Adrenal gland (tissue), 12 donors: Measurements from ENCODE around the gene IFI27L1. TPM values are rescaled to one million over a fixed set of nuclear protein-coding genes. Genes with fewer than 3 reads are reported as not detected.

Experiments used
- DNase-seq, 7 donors: peaks; one replicate each; pipeline ENCODE4 v3.0.0-alpha.2; 2019 to 2020
- H3K27ac ChIP-seq, 5 donors: fragments of 200-600 bp; sonication (generic) in 4 of 5; 1 replicate in 3 of 5; 2 replicates in 2 of 5; pipeline versions ENCODE4 v1.5.1 to v1.8.0; 2016 to 2020; ENCODE audit warnings: mild to moderate bottlenecking in 1 of 5
- H3K27me3 ChIP-seq: fragments of 200-600 bp; 2 replicates; pipeline ENCODE4 v1.8.0; 2021
- H3K36me3 ChIP-seq, 2 donors: fragments of 200-600 bp; replicated peaks in 1 of 2; 1 replicate in 1 of 2; 2 replicates in 1 of 2; pipeline versions ENCODE4 v1.5.1 to v1.8.0; 2018 to 2022
- H3K4me1 ChIP-seq, 2 donors: fragments of 200-600 bp; replicated peaks in 1 of 2; 1 replicate in 1 of 2; 2 replicates in 1 of 2; pipeline versions ENCODE4 v1.5.1 to v1.8.0; 2018 to 2021
- H3K4me3 ChIP-seq, 4 donors: fragments of 200-600 bp; sonication (generic) in 3 of 4; one replicate each; pipeline ENCODE4 v1.5.1; 2016 to 2018
- H3K9me3 ChIP-seq, 3 donors: fragments of 200-600 bp; sonication (generic) in 1 of 3; replicated peaks in 1 of 3; 1 replicate in 2 of 3; 2 replicates in 1 of 3; pipeline versions ENCODE4 v1.5.1 to v1.8.0; 2016 to 2021
- POLR2A ChIP-seq, 2 donors: fragments of 450-650 bp; IDR thresholded peaks; one replicate each; pipeline ENCODE4 v1.6.1; 2017; ENCODE audit warnings: antibody characterized with exemption in 2 of 2, mild to moderate bottlenecking in 2 of 2, moderate library complexity in 1 of 2
- WGBS, 4 donors: extraction: QIAGEN DNeasy Blood & Tissue Kit in 2 of 4; methylation state at CpG; one replicate each; pipeline versions ENCODE4 v1.1.5 to v1.1.7; 2013 to 2017; 5-methylcytosine and 5-hydroxymethylcytosine counted together
- intact Hi-C, 2 donors: fragments of 100-400 bp; cut with DNase I; formaldehyde crosslinking; loops; one replicate each; pipeline versions ENCODE4 v1.14.1 to v1.15.0; 2022 to 2023
- polyA plus RNA-seq, 3 donors: library from polyadenylated mRNA; stranded (reverse); fragments of 200-250 nt in 2 of 3; fragments of 350-450 nt in 1 of 3; fragmentation: Illumina TruSeq in 1 of 3; extraction: RNeasy Lipid Tissue Mini Kit (QIAGEN cat#74804) in 1 of 3; gene quantifications; one replicate each; pipeline ENCODE4 v1.2.3, GENCODE V29; 2013 to 2014
- total RNA-seq, 9 donors: library from RNA; depleted of rRNA in 4 of 9; stranded (reverse); fragments of >200 nt in 4 of 9; fragments of 120-200 nt in 1 of 9; fragmentation: NEBNext Ultra II Directional in 1 of 9; extraction: Animal tissue kit (Norgen Biotek cat#: 25700) in 1 of 9; gene quantifications; one replicate each; pipeline versions ENCODE4 v1.1.0 to v1.2.4, GENCODE V29; 2013 to 2023
- TF ChIP-seq, protein P1 (sequence below), 6 experiments: fragments of 450-650 bp in 4 of 6; fragments of 200-600 bp in 2 of 6; sonication (generic) in 1 of 6; IDR thresholded peaks; 1 replicate in 5 of 6; 2 replicates in 1 of 6; pipeline versions ENCODE4 v1.5.1 to v1.8.0; 2016 to 2021; ENCODE audit warnings: antibody characterized with exemption in 6 of 6, mild to moderate bottlenecking in 2 of 6, moderate library complexity in 1 of 6
- donor health status: healthy with polysubstance abuse.
- donor health status: Bipolar disorder and iron deficiency.
- donor health status: DM: yes; HTN: yes; CAD: no.
- donor health status: DM: no; HTN: no; CAD: no.
- donor health status: DM: no; HTN: no; CAD: no.
- donor health status: DM: yes; HTN: yes; CAD: no.

The IFI27L1 gene
- total and polyA plus RNA-seq, 12 donors, result 39.7 to 233 (median 68.7) TPM

DNA sequence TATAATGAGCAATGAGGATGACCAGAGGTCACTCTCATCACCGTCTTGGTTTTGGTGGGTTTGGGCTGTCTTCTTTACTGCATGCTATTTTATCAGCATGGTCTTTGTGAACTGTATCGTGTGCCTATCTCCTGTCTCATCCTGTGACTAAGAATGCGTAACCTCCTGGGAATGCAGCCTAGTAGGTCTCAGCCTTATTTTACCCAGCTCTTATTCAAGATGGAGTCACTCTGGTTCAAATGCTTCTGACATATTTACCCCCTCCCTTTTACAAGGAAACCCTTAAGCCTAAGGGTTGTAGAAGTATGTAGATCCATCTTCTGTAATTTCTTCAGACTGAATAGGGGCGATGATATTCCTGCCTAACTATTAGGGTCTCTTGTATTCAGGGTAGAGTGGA, 8.4 kb downstream of the IFI27L1 start:
- H3K36me3 ChIP-seq, result no peaks in the 10 kb centered on the region
- no peaks in the 10 kb centered on the region for H3K27me3 ChIP-seq
- H3K4me3 ChIP-seq, result no peak overlapping the region
- intact Hi-C loops, result no loop called here
- H3K27ac ChIP-seq, result no peak overlapping the region
- DNase-seq, result no peak
- peaks cover 9 to 16% of the 10 kb centered on the region in 2 donors for H3K4me1 ChIP-seq
- no peaks in the 10 kb centered on the region for H3K9me3 ChIP-seq
- TF ChIP-seq, protein P1, sequence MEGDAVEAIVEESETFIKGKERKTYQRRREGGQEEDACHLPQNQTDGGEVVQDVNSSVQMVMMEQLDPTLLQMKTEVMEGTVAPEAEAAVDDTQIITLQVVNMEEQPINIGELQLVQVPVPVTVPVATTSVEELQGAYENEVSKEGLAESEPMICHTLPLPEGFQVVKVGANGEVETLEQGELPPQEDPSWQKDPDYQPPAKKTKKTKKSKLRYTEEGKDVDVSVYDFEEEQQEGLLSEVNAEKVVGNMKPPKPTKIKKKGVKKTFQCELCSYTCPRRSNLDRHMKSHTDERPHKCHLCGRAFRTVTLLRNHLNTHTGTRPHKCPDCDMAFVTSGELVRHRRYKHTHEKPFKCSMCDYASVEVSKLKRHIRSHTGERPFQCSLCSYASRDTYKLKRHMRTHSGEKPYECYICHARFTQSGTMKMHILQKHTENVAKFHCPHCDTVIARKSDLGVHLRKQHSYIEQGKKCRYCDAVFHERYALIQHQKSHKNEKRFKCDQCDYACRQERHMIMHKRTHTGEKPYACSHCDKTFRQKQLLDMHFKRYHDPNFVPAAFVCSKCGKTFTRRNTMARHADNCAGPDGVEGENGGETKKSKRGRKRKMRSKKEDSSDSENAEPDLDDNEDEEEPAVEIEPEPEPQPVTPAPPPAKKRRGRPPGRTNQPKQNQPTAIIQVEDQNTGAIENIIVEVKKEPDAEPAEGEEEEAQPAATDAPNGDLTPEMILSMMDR (IDR thresholded peaks at IDR 0.05), result no peak
- WGBS, 4 donors, result 84 to 86% (median 85%) methylated on average over 4 of the region's 4 CpGs

DNA sequence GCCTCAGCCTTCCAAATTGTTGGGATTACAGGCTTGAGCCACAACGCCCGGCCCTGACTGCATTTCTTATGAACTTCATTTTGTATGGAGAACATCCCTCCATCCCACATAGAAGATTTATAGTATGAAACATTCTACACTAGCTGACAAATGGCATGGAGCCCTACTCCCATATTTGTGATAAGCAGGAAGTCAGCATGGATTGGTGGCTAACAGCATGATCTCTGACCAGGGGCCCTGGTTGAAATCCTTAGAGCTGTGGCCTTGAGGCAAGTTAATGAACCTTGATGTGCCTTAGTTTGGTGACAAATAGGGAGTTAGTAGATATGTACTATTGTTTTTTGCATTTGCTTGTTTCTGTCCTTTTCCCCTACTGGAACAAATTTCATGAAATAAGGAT, 12.3 kb downstream of the IFI27L1 start:
- Histone ChIP-seq H3K27me3 (no peaks in the 10 kb centered on the region), H3K27ac (no peak overlapping the region), H3K36me3 (peaks cover 0 to 7% of the 10 kb centered on the region in 2 donors), H3K4me1 (peaks cover 5 to 7% of the 10 kb centered on the region in 2 donors), H3K4me3 (no peak overlapping the region), H3K9me3 (no peaks in the 10 kb centered on the region)
- 96 to 100% (median 98%) methylated on average over 2 of the region's 2 CpGs for WGBS, 4 donors
- TF ChIP-seq, protein P1 (IDR thresholded peaks at IDR 0.05), result no peak
- TF ChIP-seq POLR2A (IDR thresholded peaks at IDR 0.05), result no peak
- DNase-seq, result no peak
- intact Hi-C loops, result no loop called here

DNA sequence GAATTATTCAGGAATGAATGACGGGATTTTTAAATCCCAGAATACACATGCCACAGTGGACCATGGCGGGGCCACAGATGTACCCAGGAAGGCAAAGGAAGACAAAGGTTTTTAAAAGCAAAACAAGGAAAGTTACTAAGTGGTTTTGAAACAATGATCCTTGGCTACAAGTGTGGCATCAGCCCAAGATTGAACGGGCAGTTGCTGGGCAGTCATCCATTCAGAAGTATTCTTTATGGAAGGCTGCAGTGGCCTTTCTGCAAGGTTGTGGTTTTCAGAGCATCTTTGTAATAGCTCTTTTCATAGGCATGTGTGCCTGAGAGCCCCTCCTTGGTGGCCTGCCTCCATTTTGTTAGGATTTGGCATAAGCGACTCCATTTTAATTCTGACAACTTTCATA, 16.0 kb downstream of the IFI27L1 start:
- TF ChIP-seq POLR2A (IDR thresholded peaks at IDR 0.05), result no peak
- TF ChIP-seq, protein P1 (IDR thresholded peaks at IDR 0.05), result no peak
- H3K27me3 ChIP-seq, result no peaks in the 10 kb centered on the region
- peaks cover 0 to 4% of the 10 kb centered on the region in 2 donors for H3K4me1 ChIP-seq
- WGBS, 4 donors, result 89 to 98% (median 95%) methylated on average over 4 of the region's 4 CpGs
- no peak for DNase-seq
- intact Hi-C loops, result no loop called here
- H3K4me3 ChIP-seq, result no peak overlapping the region
- peaks cover 0 to 7% of the 10 kb centered on the region in 2 donors for H3K36me3 ChIP-seq
- H3K27ac ChIP-seq, result no peak overlapping the region
- no peaks in the 10 kb centered on the region for H3K9me3 ChIP-seq

DNA sequence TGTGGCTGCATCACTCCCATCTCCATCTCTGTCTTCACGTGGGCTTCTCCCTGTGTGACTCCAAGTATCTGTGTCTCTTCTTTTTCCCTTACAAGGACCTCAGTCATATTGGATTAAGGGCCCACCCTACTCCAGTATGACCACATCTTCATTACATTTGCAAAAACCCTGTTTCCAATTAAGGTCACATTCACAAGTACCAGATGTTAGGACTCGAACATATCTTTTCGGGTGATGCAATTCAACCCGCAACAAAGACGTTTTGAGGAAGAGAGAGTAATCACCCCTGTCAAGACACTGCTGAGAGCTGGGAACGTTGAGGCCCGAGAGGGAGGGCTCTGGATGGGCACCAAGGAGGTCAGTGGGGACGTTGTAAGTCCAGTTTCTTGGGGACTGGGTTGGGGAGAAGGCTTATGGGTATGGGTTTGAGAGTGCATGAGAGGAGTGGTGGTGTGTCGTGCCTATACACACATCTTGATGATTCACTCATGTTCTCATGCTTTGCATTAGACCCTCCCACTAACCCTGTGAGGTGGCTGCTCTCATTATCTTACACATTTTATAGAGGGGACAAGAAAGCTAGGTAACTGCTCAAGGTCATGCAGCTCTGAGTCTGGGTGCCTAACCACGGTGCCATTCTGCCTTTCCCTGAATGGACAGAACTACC, 17.3 kb downstream of the IFI27L1 start:
- TF ChIP-seq POLR2A (IDR thresholded peaks at IDR 0.05), result no peak
- TF ChIP-seq, protein P1 (IDR thresholded peaks at IDR 0.05), result no peak
- intact Hi-C loops, result no loop called here
- H3K4me3 ChIP-seq, result no peak overlapping the region
- H3K27ac ChIP-seq, result no peak overlapping the region
- WGBS, 4 donors, result 72 to 81% (median 77%) methylated on average over 10 of the region's 10 CpGs
- H3K4me1 ChIP-seq, result peaks cover 0 to 4% of the 10 kb centered on the region in 2 donors
- peaks cover 0 to 7% of the 10 kb centered on the region in 2 donors for H3K36me3 ChIP-seq
- DNase-seq, result no peak
- H3K27me3 ChIP-seq, result no peaks in the 10 kb centered on the region
- no peaks in the 10 kb centered on the region for H3K9me3 ChIP-seq
